ENCODE results near the gene RAB5A. TPM values are rescaled to one million over a fixed set of nuclear protein-coding genes. Genes with fewer than 3 reads are reported as not detected.

The RAB5A gene
- total RNA-seq, 1 donor from 2014 or later, result 55.0 TPM

DNA sequence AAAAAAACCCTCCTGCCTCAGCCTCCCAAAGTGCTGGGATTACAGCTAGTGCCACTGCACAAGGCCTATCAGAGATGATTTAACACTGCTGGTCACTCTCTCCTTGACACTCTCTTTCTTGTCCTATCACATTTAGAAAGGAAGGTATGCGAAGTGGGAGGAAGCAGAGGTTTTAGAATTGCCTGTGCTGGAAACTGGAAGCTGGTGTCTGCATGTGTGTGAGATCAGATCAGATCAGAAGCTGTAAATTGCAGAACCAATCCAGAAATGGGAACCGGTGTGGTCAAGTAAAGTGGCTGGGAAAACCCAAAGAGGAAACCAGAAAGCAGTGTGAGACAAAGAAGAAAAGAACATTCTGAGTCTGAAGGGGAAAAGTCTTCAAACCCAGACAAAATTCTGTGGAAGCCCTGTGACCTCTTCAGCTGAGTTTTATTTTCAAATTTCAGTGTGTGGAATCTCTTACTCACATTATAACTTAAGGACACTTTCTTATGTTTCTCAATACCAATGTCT is 15.7 kb upstream of the RAB5A start:
- H3K36me3 Mint-ChIP-seq, result no peaks in the 10 kb centered on the region
- H3K4me3 Mint-ChIP-seq, result no peak overlapping the region
- no peak overlapping the region for H3K27ac Mint-ChIP-seq
- no peak for TF ChIP-seq CTCF (conservative IDR thresholded peaks at IDR 0.05)
- H3K9me3 Mint-ChIP-seq, result peaks cover 4% of the 10 kb centered on the region
- H3K27me3 Mint-ChIP-seq, result no peaks in the 10 kb centered on the region
- H3K4me1 Mint-ChIP-seq (ENCODE audit: unreplicated experiment), result no peaks in the 10 kb centered on the region
- no peak for DNase-seq (ENCODE audit: extremely low spot score, unreplicated experiment)

DNA sequence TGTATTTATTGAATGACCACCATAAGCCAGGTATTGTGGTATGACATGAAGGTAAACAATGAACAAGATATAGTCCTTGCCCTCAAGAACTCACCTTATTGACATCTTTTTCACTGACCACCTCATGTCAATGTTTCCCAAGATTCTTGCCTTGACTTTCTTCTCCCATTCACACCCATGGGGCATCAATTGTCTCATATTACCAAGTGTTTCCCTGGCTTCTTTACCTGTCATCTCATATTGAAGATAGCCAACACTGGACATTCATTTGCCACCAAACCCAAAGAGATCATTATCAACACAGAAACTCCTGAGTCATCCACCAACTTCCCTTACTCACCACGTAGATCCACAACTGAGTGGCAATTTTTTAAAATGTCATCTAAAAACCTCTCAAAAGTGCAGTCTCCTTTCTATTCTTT is 15.1 kb upstream of the RAB5A start:
- peaks cover 4% of the 10 kb centered on the region for H3K9me3 Mint-ChIP-seq
- H3K27ac Mint-ChIP-seq, result peak overlapping the region; percentile 10
- no peaks in the 10 kb centered on the region for H3K4me1 Mint-ChIP-seq (ENCODE audit: unreplicated experiment)
- H3K4me3 Mint-ChIP-seq, result no peak overlapping the region
- H3K36me3 Mint-ChIP-seq, result no peaks in the 10 kb centered on the region
- no peak for DNase-seq (ENCODE audit: extremely low spot score, unreplicated experiment)
- no peaks in the 10 kb centered on the region for H3K27me3 Mint-ChIP-seq
- TF ChIP-seq CTCF (conservative IDR thresholded peaks at IDR 0.05), result no peak

- Mint-ChIP-seq H3K4me3 (no peak overlapping the region), H3K4me1 (ENCODE audit: unreplicated experiment) (no peaks in the 10 kb centered on the region), H3K9me3 (peaks cover 4% of the 10 kb centered on the region), H3K27me3 (no peaks in the 10 kb centered on the region), H3K27ac (no peak overlapping the region), H3K36me3 (no peaks in the 10 kb centered on the region)
- DNase-seq (ENCODE audit: extremely low spot score, unreplicated experiment), result no peak
- no peak for TF ChIP-seq CTCF (conservative IDR thresholded peaks at IDR 0.05)
Measured at GRCh38 chr3:19932422-19932821, 14.5 kb upstream of the RAB5A start.

DNA sequence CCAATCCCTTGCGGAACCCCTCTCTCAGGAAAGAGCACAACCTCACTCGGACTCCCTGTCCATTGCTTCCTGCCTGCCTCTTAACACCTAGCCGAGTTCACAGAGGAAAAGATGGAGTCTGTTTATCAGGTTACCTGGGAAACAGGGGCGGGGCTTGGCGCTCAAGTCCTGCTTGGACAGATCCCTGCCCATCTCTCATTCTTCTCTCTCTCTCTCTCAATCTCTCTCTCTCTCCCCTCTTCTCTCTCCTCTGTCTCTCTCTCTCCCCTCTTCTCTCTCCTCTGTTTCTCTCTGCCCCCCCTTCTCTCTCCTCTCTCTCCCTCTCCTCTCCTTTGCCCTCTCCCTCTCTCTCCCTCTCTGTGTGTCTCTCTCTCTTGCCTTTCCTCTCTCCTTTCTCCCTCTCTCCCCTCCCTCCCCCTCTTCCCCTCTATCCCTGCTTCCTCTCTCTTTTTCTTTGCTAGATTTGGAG is 12.8 kb upstream of the RAB5A start, which contains the start of gene EFHB:
Gene EFHB (minus strand): TSS at position 120 of the 469 bp plus-strand sequence. CDS start 199 bp downstream, outside the sequence.
- Mint-ChIP-seq H3K4me3 (peak within 1 kb of the TSS; percentile 72), H3K27ac (peak within 1 kb of the TSS; percentile 76), H3K27me3 (no peaks in the 10 kb centered on the region), H3K4me1 (ENCODE audit: unreplicated experiment) (no peaks in the 10 kb centered on the region), H3K36me3 (no peaks in the 10 kb centered on the region), H3K9me3 (peaks cover 4% of the 10 kb centered on the region)
- DNase-seq (ENCODE audit: extremely low spot score, unreplicated experiment), result no peak
- TF ChIP-seq CTCF (conservative IDR thresholded peaks at IDR 0.05), result no peak

- H3K27ac Mint-ChIP-seq, result no peak overlapping the region
- no peaks in the 10 kb centered on the region for H3K27me3 Mint-ChIP-seq
- H3K4me3 Mint-ChIP-seq, result no peak overlapping the region
- H3K36me3 Mint-ChIP-seq, result no peaks in the 10 kb centered on the region
- no peak for TF ChIP-seq CTCF (conservative IDR thresholded peaks at IDR 0.05)
- no peak for DNase-seq (ENCODE audit: extremely low spot score, unreplicated experiment)
- H3K4me1 Mint-ChIP-seq (ENCODE audit: unreplicated experiment), result no peaks in the 10 kb centered on the region
- peaks cover 9% of the 10 kb centered on the region for H3K9me3 Mint-ChIP-seq
Measured at GRCh38 chr3:19937459-19938294, 9.2 kb upstream of the RAB5A start.
